IMR-90 (cell line): Measurements from ENCODE around the gene PITX1. TPM values are rescaled to one million over a fixed set of nuclear protein-coding genes. Genes with fewer than 3 reads are reported as not detected.

Experiments
- ATAC-seq: fragments of 200-7000 bp; cut with Tn5 transposase; 2 replicates; pipeline ENCODE4 v1.9.1; 2020; ENCODE audit warnings: low read depth, mild to moderate bottlenecking, moderate library complexity
- BruUV-seq: library from RNA; stranded (reverse); fragments of 400-500 nt; replicated peaks from 2 replicates; lab custom pipeline; 2021; lab: Mats Ljungman, UMichigan
- CTCF ChIA-PET: fragments of 300-600 bp; formaldehyde crosslinking; extraction: SDS; loops from one replicate; lab custom pipeline; 2021; ENCODE audit warnings: antibody characterized with exemption; lab: Yijun Ruan, JAX
- POLR2A ChIA-PET: fragments of 300-600 bp; sonication (Branson Sonifier 250); formaldehyde crosslinking; loops from one replicate; lab custom pipeline; 2022; ENCODE audit warnings: antibody characterized with exemption; ENCODE audit not compliant: unreplicated experiment; lab: Charles Lee
- DNase-seq: peaks from one replicate; pipeline ENCODE4 v3.0.0; 2013
- H2AFZ ChIP-seq: replicated peaks from 2 replicates; pipeline ENCODE3; 2013; ENCODE audit warnings: low read length, mild to moderate bottlenecking; ENCODE audit not compliant: poor library complexity
- H2AK5ac ChIP-seq: 2 replicates; pipeline ENCODE4 v1.6.1; 2013; ENCODE audit warnings: low read depth, low read length, inconsistent platforms
- H2AK9ac ChIP-seq: replicated peaks from 2 replicates; pipeline ENCODE3; 2013; ENCODE audit warnings: mild to moderate bottlenecking, low read depth, low read length, moderate library complexity; ENCODE audit not compliant: poor library complexity
- H2BK120ac ChIP-seq: 2 replicates; pipeline ENCODE4 v1.6.1; 2013; ENCODE audit warnings: low read depth, low read length, inconsistent platforms
- H2BK15ac ChIP-seq: 3 replicates; pipeline ENCODE4 v1.6.1; 2013; ENCODE audit warnings: low read depth, low read length, inconsistent platforms
- H2BK20ac ChIP-seq: 2 replicates; pipeline ENCODE4 v1.6.1; 2013; ENCODE audit warnings: low read depth, mild to moderate bottlenecking, inconsistent platforms, low read length, moderate library complexity
- H2BK5ac ChIP-seq: 2 replicates; pipeline ENCODE4 v1.6.1; 2013; ENCODE audit warnings: mild to moderate bottlenecking, low read depth, low read length, inconsistent platforms; ENCODE audit not compliant: poor library complexity, severe bottlenecking
- H3K14ac ChIP-seq: replicated peaks from 2 replicates; pipeline ENCODE4 v1.6.1; 2013; ENCODE audit warnings: low read depth, low read length, inconsistent platforms
- H3K18ac ChIP-seq: 2 replicates; pipeline ENCODE4 v1.6.1; 2013; ENCODE audit warnings: low read depth, low read length, control low read depth
- H3K23ac ChIP-seq: 2 replicates; pipeline ENCODE4 v1.6.1; 2013; ENCODE audit warnings: low read depth, low read length, inconsistent platforms
- H3K27ac ChIP-seq: 2 replicates; pipeline ENCODE4 v1.5.1; 2013; ENCODE audit warnings: mild to moderate bottlenecking, control low read depth, low read length; ENCODE audit not compliant: insufficient read depth
- H3K27me3 ChIP-seq: 2 replicates; pipeline ENCODE4 v1.6.1; 2013; ENCODE audit warnings: low read length; ENCODE audit not compliant: control insufficient read depth, insufficient read depth
- H3K36me3 ChIP-seq: 2 replicates; pipeline ENCODE4 v1.6.1; 2013; ENCODE audit warnings: low read length, mixed read lengths; ENCODE audit not compliant: control insufficient read depth, insufficient read depth
- H3K4ac ChIP-seq: 2 replicates; pipeline ENCODE4 v1.6.1; 2013; ENCODE audit warnings: low read depth, low read length, inconsistent platforms
- H3K4me1 ChIP-seq: 2 replicates; pipeline ENCODE4 v1.6.1; 2013; ENCODE audit warnings: low read length, mixed read lengths; ENCODE audit not compliant: control insufficient read depth, insufficient read depth
- H3K4me2 ChIP-seq: 2 replicates; pipeline ENCODE4 v1.6.1; 2013; ENCODE audit warnings: low read depth, mild to moderate bottlenecking, control low read depth, low read length, moderate library complexity
- H3K4me3 ChIP-seq: 2 replicates; pipeline ENCODE4 v1.5.1; 2013; ENCODE audit warnings: low read depth, mild to moderate bottlenecking, control low read depth, low read length, moderate library complexity; ENCODE audit not compliant: insufficient read depth
- H3K56ac ChIP-seq: 2 replicates; pipeline ENCODE4 v1.6.1; 2013; ENCODE audit warnings: low read length, inconsistent platforms; ENCODE audit not compliant: insufficient read depth; ENCODE audit errors: extremely low read depth
- H3K79me1 ChIP-seq, 2 experiments: 2 replicates each; pipeline ENCODE4 v1.6.1; 2013; ENCODE audit warnings: low read length in 2 of 2, inconsistent platforms in 1 of 2, low read depth in 1 of 2
- H3K9ac ChIP-seq: 2 replicates; pipeline ENCODE4 v1.6.1; 2013; ENCODE audit warnings: low read depth, low read length, control low read depth
- H3K9me1 ChIP-seq: 2 replicates; pipeline ENCODE4 v1.6.1; 2013; ENCODE audit warnings: low read length, inconsistent platforms; ENCODE audit not compliant: insufficient read depth
- H3K9me3 ChIP-seq: 2 replicates; pipeline ENCODE4 v1.6.1; 2013; ENCODE audit warnings: low read length; ENCODE audit not compliant: control insufficient read depth, insufficient read depth
- H4K20me1 ChIP-seq: 2 replicates; pipeline ENCODE4 v1.6.1; 2013; ENCODE audit warnings: low read length, inconsistent platforms; ENCODE audit not compliant: insufficient read depth
- H4K5ac ChIP-seq: 2 replicates; pipeline ENCODE4 v1.6.1; 2013; ENCODE audit warnings: mild to moderate bottlenecking, low read depth, low read length, control low read depth
- H4K8ac ChIP-seq, 2 experiments: 2 replicates each; pipeline ENCODE4 v1.6.1; 2013; ENCODE audit warnings: low read depth in 2 of 2, low read length in 2 of 2, control low read depth in 1 of 2, inconsistent platforms in 1 of 2
- H4K91ac ChIP-seq: 2 replicates; pipeline ENCODE4 v1.6.1; 2013; ENCODE audit warnings: low read depth, low read length, inconsistent platforms; ENCODE audit not compliant: insufficient read depth
- CEBPB ChIP-seq: IDR thresholded peaks from 2 replicates; pipeline ENCODE4 v1.6.1; 2012; ENCODE audit warnings: low read depth, low read length, improper control_type of control experiment
- POLR2A ChIP-seq: IDR thresholded peaks from 2 replicates; pipeline ENCODE4 v1.6.1; 2012; ENCODE audit warnings: mild to moderate bottlenecking, low read depth, low read length
- WGBS, 2 experiments: methylation state at CpG; one replicate each; pipeline versions ENCODE4 v1.1.5 to v1.1.7; 2013; ENCODE audit warnings: missing lambda C conversion rate in 2 of 2; ENCODE audit not compliant: insufficient read length in 1 of 2; ENCODE audit errors: extremely low coverage in 2 of 2; 5-methylcytosine and 5-hydroxymethylcytosine counted together
- dilution Hi-C: fragments of 300-500 bp; cut with HindIII; formaldehyde crosslinking; loops from one replicate; pipeline ENCODE4 v1.14.3; 2018; ENCODE audit warnings: low sequenced_read_pairs; ENCODE audit not compliant: unreplicated experiment
- in situ Hi-C: fragments of 300-500 bp; cut with MboI; formaldehyde crosslinking; loops from 3 replicates; pipeline ENCODE4 v1.14.3; 2019; ENCODE audit warnings: low sequenced_read_pairs, inconsistent platforms, mixed read lengths
- intact Hi-C: fragments of 100-400 bp; cut with micrococcal nuclease; formaldehyde crosslinking; loops from 2 replicates; pipeline ENCODE4 v1.10.0; 2022
- polyA plus RNA-seq, 3 experiments: library from polyadenylated mRNA; depleted of rRNA; stranded (reverse); fragments of >200 nt; gene quantifications; 2 replicates each; pipeline ENCODE4 v1.2.3, GENCODE V29; 2012; ENCODE audit warnings: low replicate concordance in 1 of 3
- total RNA-seq: library from RNA; depleted of rRNA; stranded (reverse); fragments of >200 nt; gene quantifications from 2 replicates; pipeline ENCODE4 v1.2.3, GENCODE V29; 2012

The PITX1 gene
- total and polyA plus RNA-seq, 2 of the 4 experiments (the other 2 are of a cell fraction): 10.4 to 29.8 TPM

GRCh38 chr5:135013445-135013844 is 20.6 kb downstream of the PITX1 start:
- no peak overlapping the region for H3K9ac ChIP-seq
- no peak overlapping the region for H3K4me3 ChIP-seq
- ATAC-seq (no peak), DNase-seq (no peak)
- no peak overlapping the region for H3K14ac ChIP-seq
- H2AK5ac ChIP-seq: no peak overlapping the region; the same call in 1 of the 2 replicates
- no peak overlapping the region; the same call in 1 of the 2 replicates for H3K4ac ChIP-seq
- no TSS peak for BruUV-seq
- ChIA-PET CTCF (no interaction called here), POLR2A (no interaction called here)
- H2BK120ac ChIP-seq: no peak overlapping the region
- no peak overlapping the region for H4K91ac ChIP-seq
- H4K5ac ChIP-seq: no peak overlapping the region
- dilution Hi-C loops: no loop called here
- peaks cover 7% of the 10 kb centered on the region; the same call in 1 of the 2 replicates for H3K4me1 ChIP-seq
- no peak overlapping the region for H3K4me2 ChIP-seq
- in situ Hi-C loops: loop anchor here (10.0 kb wide), 1 partner anchor 321 kb away; no protein-coding TSS in a partner anchor
- H2BK20ac ChIP-seq: no peak overlapping the region
- H2AK9ac ChIP-seq: no peak overlapping the region
- peaks cover 9% of the 10 kb centered on the region; the same call in 1 of the 2 replicates for H3K9me1 ChIP-seq
- no peak overlapping the region for H2BK15ac ChIP-seq
- peaks cover 4% of the 10 kb centered on the region; the same call in 1 of the 2 replicates for H3K36me3 ChIP-seq
- no peak overlapping the region for H3K23ac ChIP-seq
- H3K9me3 ChIP-seq: no peaks in the 10 kb centered on the region
- no peak overlapping the region for H2AFZ ChIP-seq
- no peaks in the 10 kb centered on the region for H3K79me1 ChIP-seq
- no peak overlapping the region for H3K27ac ChIP-seq
- no peaks in the 10 kb centered on the region for H3K27me3 ChIP-seq
- H3K56ac ChIP-seq: no peak overlapping the region
- H2BK5ac ChIP-seq: no peak overlapping the region
- no peak overlapping the region for H3K18ac ChIP-seq
- H4K20me1 ChIP-seq: peaks cover 6% of the 10 kb centered on the region
- H4K8ac ChIP-seq: no peak overlapping the region
- TF ChIP-seq CEBPB (no peak), POLR2A (no peak)
- 83% methylated on average over 1 of the region's 7 CpGs; no CpG with 5 or more reads in 1 of the 2 experiments for WGBS, 2 experiments
- intact Hi-C loops: no loop called here
